ENCODE measurements around the gene SLC5A1. TPM values are rescaled to one million over a fixed set of nuclear protein-coding genes. Genes with fewer than 3 reads are reported as not detected.

Gene SLC5A1
- total RNA-seq, 1 experiment from 2014 or later = 0.03 TPM

- in situ Hi-C loops (cut with HindIII; ENCODE audit: low pct_unique_long_range_greater_than_20kb, low sequenced_read_pairs) (no loop called here), intact Hi-C loops (cut with micrococcal nuclease; ENCODE audit: unreplicated experiment) (no loop called here)
- no peaks in the 10 kb centered on the region for H3K9me3 ChIP-seq (ENCODE audit: control insufficient read depth, insufficient read depth, low read depth, low read length)
- H3K4me1 ChIP-seq (ENCODE audit: control insufficient read depth, insufficient read depth, low read length) = no peaks in the 10 kb centered on the region
- H3K27me3 ChIP-seq (ENCODE audit: control insufficient read depth, insufficient read depth, low read length) = no peaks in the 10 kb centered on the region
- ChIA-PET POLR2A (no interaction called here), CTCF (no interaction called here)
- no peaks in the 10 kb centered on the region for H3K36me3 ChIP-seq (ENCODE audit: control insufficient read depth, insufficient read depth, low read length)
- no peak overlapping the region for H3K4me3 ChIP-seq (ENCODE audit: low read depth in 2 of 2, low read length in 2 of 2)
- no peak for TF ChIP-seq POLR2AphosphoS5 (IDR thresholded peaks at IDR 0.05; ENCODE audit: low read depth, low read length)
- TF ChIP-seq TCF7L2 (IDR thresholded peaks at IDR 0.05; ENCODE audit: low read depth, low read length) = no peak
- no peak for TF ChIP-seq SIN3A (IDR thresholded peaks at IDR 0.05; ENCODE audit: borderline replicate concordance, insufficient read depth, low read depth, low read length)
- no peak for TF ChIP-seq CTCF (IDR thresholded peaks at IDR 0.05)
- TF ChIP-seq, protein P1, sequence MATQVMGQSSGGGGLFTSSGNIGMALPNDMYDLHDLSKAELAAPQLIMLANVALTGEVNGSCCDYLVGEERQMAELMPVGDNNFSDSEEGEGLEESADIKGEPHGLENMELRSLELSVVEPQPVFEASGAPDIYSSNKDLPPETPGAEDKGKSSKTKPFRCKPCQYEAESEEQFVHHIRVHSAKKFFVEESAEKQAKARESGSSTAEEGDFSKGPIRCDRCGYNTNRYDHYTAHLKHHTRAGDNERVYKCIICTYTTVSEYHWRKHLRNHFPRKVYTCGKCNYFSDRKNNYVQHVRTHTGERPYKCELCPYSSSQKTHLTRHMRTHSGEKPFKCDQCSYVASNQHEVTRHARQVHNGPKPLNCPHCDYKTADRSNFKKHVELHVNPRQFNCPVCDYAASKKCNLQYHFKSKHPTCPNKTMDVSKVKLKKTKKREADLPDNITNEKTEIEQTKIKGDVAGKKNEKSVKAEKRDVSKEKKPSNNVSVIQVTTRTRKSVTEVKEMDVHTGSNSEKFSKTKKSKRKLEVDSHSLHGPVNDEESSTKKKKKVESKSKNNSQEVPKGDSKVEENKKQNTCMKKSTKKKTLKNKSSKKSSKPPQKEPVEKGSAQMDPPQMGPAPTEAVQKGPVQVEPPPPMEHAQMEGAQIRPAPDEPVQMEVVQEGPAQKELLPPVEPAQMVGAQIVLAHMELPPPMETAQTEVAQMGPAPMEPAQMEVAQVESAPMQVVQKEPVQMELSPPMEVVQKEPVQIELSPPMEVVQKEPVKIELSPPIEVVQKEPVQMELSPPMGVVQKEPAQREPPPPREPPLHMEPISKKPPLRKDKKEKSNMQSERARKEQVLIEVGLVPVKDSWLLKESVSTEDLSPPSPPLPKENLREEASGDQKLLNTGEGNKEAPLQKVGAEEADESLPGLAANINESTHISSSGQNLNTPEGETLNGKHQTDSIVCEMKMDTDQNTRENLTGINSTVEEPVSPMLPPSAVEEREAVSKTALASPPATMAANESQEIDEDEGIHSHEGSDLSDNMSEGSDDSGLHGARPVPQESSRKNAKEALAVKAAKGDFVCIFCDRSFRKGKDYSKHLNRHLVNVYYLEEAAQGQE (IDR thresholded peaks at IDR 0.05; ENCODE audit: insufficient read depth in 1 of 2, low read depth in 2 of 2, low read length in 1 of 2) = no peak
- ATAC-seq = no peak
- no peak for DNase-seq (ENCODE audit: low read depth, low spot score)
- H3K27ac ChIP-seq (ENCODE audit: low read length) = no peak overlapping the region
- no TSS peak for BruUV-seq (replicated peaks)
These were observed 12.0 kb downstream of the SLC5A1 start for GRCh38 chr22:32055069-32055468.

DNA sequence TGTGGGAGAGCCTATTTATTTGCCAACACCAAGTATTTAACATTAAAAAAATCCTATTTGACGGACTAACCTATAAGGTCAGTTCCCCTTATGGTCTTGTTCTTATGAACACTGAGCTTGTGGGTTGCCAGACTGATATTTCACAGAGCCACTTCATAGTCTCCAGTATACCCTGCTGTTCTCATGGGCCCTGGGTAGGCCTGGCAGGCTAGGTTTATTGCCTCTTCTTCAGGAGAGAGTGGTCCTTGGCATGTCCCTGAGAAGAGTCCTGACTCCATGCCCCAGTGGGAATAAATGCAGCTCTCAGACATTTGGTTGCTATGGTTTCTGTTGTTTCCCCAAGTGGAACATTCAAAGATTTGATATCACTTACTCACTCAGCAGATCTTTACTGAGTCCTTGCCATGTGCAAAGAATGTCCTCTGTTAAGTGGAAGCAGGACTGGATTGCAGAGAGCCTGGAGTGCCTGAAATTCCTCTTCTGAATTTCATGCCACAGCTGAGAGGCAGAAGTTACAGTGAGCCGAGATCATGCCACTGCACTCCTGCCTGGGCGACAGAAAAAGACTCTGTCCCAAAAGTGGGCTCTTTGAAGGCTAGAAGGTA, 15.7 kb downstream of the SLC5A1 start:
- intact Hi-C loops (cut with micrococcal nuclease; ENCODE audit: unreplicated experiment) (no loop called here), in situ Hi-C loops (cut with HindIII; ENCODE audit: low pct_unique_long_range_greater_than_20kb, low sequenced_read_pairs) (no loop called here)
- Histone ChIP-seq H3K36me3 (ENCODE audit: control insufficient read depth, insufficient read depth, low read length) (no peaks in the 10 kb centered on the region), H3K4me3 (ENCODE audit: low read depth in 2 of 2, low read length in 2 of 2) (no peak overlapping the region), H3K27ac (ENCODE audit: low read length) (no peak overlapping the region), H3K27me3 (ENCODE audit: control insufficient read depth, insufficient read depth, low read length) (no peaks in the 10 kb centered on the region), H3K9me3 (ENCODE audit: control insufficient read depth, insufficient read depth, low read depth, low read length) (no peaks in the 10 kb centered on the region), H3K4me1 (ENCODE audit: control insufficient read depth, insufficient read depth, low read length) (no peaks in the 10 kb centered on the region)
- no TSS peak for BruUV-seq (replicated peaks)
- ChIA-PET CTCF (no interaction called here), POLR2A (interaction anchor here (0.6 kb wide), 1 partner anchor 976 kb away, joined by 18 read pairs; no protein-coding TSS in a partner anchor)
- DNase-seq (ENCODE audit: low read depth, low spot score) (no peak), ATAC-seq (no peak)
- TF ChIP-seq TCF7L2 (IDR thresholded peaks at IDR 0.05; ENCODE audit: low read depth, low read length) = no peak
- no peak for TF ChIP-seq POLR2AphosphoS5 (IDR thresholded peaks at IDR 0.05; ENCODE audit: low read depth, low read length)
- TF ChIP-seq CTCF (IDR thresholded peaks at IDR 0.05) = no peak
- no peak for TF ChIP-seq SIN3A (IDR thresholded peaks at IDR 0.05; ENCODE audit: borderline replicate concordance, insufficient read depth, low read depth, low read length)
- TF ChIP-seq, protein P1 (IDR thresholded peaks at IDR 0.05; ENCODE audit: insufficient read depth in 1 of 2, low read depth in 2 of 2, low read length in 1 of 2) = no peak
